AG08395 (cell line): ENCODE data around the gene C4B.
A peak's percentile ranks its signal among the peaks of the same experiment; 100 is the strongest.

Source experiments
- DNase-seq: peaks from one replicate; pipeline ENCODE4 v3.0.0; 2012; ENCODE audit warnings: mixed read lengths, low spot score

The C4B gene

DNA sequence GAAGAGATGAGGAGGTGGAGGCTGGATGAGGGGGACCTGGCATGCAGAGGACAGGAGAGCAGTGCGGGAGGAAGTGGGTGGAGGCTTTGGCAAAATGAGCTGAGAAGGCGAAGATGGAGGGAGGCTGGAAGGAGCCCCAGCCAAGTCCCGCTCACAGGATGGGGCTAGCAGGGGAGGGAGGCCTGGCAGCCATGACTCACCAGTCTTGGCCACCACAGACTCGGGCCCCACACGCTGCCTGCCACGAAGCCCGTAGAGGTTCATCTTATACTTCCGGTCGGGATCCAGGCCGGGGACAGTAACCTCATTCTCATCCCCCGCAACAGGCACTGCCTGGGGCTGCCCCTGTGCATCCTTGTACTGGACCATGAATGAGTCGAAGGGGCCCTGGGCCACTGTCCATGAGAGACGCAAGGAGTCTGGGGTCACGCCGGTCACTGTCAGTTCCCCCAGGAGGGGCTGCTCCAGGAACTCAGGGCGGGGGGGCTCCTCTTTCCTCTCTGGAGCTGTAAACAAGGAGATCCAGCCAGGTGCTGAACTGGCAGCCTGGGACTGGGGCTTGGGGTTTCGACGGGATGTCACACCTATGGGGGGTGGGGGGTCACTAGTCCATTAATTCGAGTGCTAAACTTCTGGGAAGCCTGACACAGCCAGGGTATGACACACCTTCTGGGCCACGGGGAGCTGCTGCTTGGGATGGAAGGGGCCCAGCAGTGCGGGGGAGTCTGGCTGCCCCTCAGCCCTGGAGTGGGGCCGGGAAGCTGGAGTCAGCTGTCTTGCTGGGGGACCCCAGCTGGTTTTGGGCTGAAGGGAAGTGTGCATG, 66.8 kb downstream of the C4B start:
- peak; percentile 97 for DNase-seq

DNA sequence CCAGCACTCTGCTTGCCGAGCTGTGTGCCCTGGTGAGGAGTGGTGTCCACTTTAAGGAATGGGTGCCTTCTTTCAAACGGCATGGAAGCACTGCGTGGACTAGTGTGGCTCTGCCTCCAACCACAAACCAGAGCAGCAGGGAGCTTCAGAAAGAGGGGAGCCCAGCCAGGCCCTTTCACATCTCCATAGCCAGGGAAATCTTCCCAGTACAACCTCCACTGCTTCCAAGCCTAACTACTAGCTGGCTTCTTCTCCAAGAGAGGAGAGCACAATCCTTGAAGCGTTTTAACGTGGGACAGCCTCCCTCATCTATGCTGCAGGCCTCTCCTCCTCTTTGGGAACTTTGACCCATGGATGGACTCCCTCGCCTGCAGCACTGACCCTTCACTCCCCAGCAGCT, 67.9 kb downstream of the C4B start:
- no peak for DNase-seq

DNA sequence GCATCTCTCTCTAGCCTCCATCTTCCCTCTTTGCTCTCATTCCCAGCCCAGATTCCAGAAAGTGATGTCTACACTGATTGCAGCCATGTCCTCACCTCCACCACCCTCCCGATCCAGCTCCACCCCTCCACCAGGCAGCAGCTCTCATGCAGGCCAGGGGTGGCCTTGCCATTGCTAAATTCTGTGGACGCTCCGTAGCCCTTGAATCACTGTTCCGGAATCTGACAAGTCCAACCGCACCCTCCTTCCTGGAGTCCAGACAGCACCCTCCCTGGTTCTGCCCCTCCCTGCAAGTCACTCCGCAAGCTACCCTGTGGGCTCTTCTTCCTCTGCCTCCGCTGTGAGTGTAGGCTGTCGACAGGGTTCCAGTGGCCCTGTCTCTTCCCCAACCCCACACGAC, 68.3 kb downstream of the C4B start:
- DNase-seq = peak; percentile 95

DNA sequence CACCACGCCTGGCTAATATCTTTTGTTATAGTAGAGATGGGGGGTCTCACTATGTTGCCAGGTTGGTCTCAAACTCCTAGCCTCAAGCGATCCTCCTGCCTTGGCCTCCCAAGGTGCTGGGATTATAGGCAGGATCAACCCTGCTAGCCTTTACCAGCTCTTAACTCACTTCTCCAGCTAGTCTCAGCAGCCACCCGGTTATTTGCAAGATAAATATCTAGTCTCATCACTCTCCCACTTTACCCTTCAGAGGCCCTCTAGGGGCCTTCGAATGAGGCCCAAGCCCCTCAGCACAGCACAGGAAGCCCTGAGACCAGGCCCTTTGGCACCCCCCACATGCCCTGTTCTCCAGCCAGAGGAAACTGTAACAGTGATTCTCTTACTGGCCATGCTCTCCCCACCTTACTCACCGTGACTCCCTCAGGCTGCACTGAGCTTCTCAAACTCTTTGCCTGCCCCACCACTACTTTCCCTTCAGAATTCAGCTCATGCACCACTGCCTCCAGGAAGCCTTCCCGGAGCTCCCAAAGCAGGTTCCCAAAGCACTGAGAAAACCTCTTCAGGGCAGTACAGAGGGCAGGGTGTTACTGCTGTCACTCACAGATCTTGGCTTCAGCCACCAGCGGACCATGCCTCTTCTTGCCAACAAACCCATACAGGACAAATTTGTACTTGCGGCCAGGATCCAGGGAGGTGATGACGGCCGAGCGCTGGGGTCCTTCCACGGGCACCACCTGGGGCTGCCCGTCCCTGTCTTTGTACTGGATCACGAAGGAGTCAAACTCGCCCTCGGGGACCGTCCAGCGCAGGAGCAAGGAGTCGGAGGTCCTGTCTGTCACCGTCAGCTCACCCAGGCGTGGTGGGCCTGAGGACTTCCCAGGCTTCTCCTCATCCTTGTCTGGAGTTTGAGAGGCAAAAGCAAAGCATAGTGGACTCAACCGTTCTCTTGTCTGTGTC, 69.5 kb downstream of the C4B start:
- DNase-seq = no peak

DNA sequence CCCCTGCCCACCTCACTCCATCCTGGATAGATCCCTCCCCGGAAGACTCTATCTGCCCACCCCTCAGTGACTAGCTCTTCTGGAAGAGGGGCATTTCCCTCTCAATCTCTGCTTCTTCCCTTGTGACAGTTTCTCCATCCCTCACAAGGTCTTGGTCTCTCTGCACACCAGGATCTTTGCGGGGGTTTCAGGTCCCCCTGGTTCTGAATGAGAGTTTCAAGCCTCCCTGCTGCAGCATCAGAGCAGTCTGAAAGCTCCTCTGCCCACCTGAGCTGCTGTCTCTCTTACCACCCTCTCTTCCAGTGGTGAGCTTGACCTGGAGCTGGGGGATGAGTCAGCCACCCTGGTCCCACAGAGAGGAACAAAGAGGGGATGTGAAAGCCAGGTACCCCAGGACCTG, 70.2 kb downstream of the C4B start:
- DNase-seq = no peak
